ENCODE measurements around the gene UCN2.

- TF ChIP-seq TAF1 (IDR thresholded peaks at IDR 0.05; ENCODE audit: borderline replicate concordance, low read depth, low read length) (no peak), POLR2A (IDR thresholded peaks at IDR 0.05; ENCODE audit: low read depth, low read length) (no peak)
Measured at GRCh38 chr3:48591886-48592518, 28.4 kb upstream of the UCN2 start.
